HEK293 (cell line): ENCODE data around the gene PDK1.

Source experiments
- CTCF ChIP-seq: fragments of 450-650 bp; formaldehyde crosslinking; IDR thresholded peaks from 2 replicates; pipeline ENCODE4 v1.5.1; 2016; ENCODE audit warnings: missing biosample characterization, missing genetic modification characterization
- GLIS2 ChIP-seq: fragments of 450-650 bp; formaldehyde crosslinking; IDR thresholded peaks from 2 replicates; pipeline ENCODE4 v1.5.1; 2016; ENCODE audit warnings: missing biosample characterization, missing genetic modification characterization
- HIC1 ChIP-seq: fragments of 450-650 bp; formaldehyde crosslinking; IDR thresholded peaks from 2 replicates; pipeline ENCODE4 v1.5.1; 2016; ENCODE audit warnings: missing biosample characterization, missing genetic modification characterization
- HOXA7 ChIP-seq: sonication (generic); formaldehyde crosslinking; IDR thresholded peaks from 2 replicates; pipeline ENCODE4 v1.8.1; 2022; ENCODE audit warnings: missing genetic modification reagents, borderline replicate concordance
- HOXC10 ChIP-seq: sonication (generic); formaldehyde crosslinking; IDR thresholded peaks from 2 replicates; pipeline ENCODE4 v1.8.1; 2023; ENCODE audit warnings: mild to moderate bottlenecking, missing genetic modification reagents
- KLF10 ChIP-seq: fragments of 450-650 bp; IDR thresholded peaks from 2 replicates; pipeline ENCODE4 v1.5.1; 2018; ENCODE audit warnings: missing biosample characterization, mild to moderate bottlenecking, missing genetic modification characterization
- REPIN1 ChIP-seq: fragments of 450-650 bp; formaldehyde crosslinking; IDR thresholded peaks from 2 replicates; pipeline ENCODE4 v1.5.1; 2017; ENCODE audit warnings: missing biosample characterization, missing genetic modification characterization, low read depth
- REST ChIP-seq: fragments of 450-650 bp; formaldehyde crosslinking; IDR thresholded peaks from 2 replicates; pipeline ENCODE4 v1.5.1; 2016; ENCODE audit warnings: missing biosample characterization, missing genetic modification characterization
- SP2 ChIP-seq: fragments of 450-650 bp; formaldehyde crosslinking; IDR thresholded peaks from 2 replicates; pipeline ENCODE4 v1.5.1; 2016; ENCODE audit warnings: missing biosample characterization, missing genetic modification characterization
- TSHZ1 ChIP-seq: fragments of 450-650 bp; formaldehyde crosslinking; IDR thresholded peaks from 2 replicates; pipeline ENCODE4 v1.5.1; 2016; ENCODE audit warnings: missing biosample characterization, missing genetic modification characterization, borderline replicate concordance
- ZNF121 ChIP-seq: fragments of 450-650 bp; formaldehyde crosslinking; IDR thresholded peaks from 2 replicates; pipeline ENCODE4 v1.5.1; 2016; ENCODE audit warnings: missing biosample characterization, missing genetic modification characterization
- ZNF513 ChIP-seq: fragments of 450-650 bp; IDR thresholded peaks from 2 replicates; pipeline ENCODE4 v1.5.1; 2018; ENCODE audit warnings: missing biosample characterization, missing genetic modification characterization
- ZNF580 ChIP-seq: fragments of 450-650 bp; formaldehyde crosslinking; IDR thresholded peaks from 2 replicates; pipeline ENCODE4 v1.5.1; 2016; ENCODE audit warnings: missing biosample characterization, missing genetic modification characterization
- ZNF843 ChIP-seq: fragments of 450-650 bp; formaldehyde crosslinking; IDR thresholded peaks from 2 replicates; pipeline ENCODE4 v1.5.1; 2016; ENCODE audit warnings: missing biosample characterization, missing genetic modification characterization

GRCh38 chr2:172560721-172561120 is 4.8 kb downstream of the PDK1 start:
- no peak for TF ChIP-seq ZNF121 (tag by site-specific recombination)
- TF ChIP-seq CTCF (tag by site-specific recombination), result no peak
- TF ChIP-seq TSHZ1, result no peak
- TF ChIP-seq ZNF580 (tag by site-specific recombination), result no peak
- no peak for TF ChIP-seq HOXC10 (CRISPR knock-in tag)
- TF ChIP-seq GLIS2 (tag by site-specific recombination), result no peak
- no peak for TF ChIP-seq REPIN1 (tag by site-specific recombination)
- no peak for TF ChIP-seq HOXA7
- no peak for TF ChIP-seq ZNF843
- TF ChIP-seq KLF10 (tag by site-specific recombination), result no peak
- no peak for TF ChIP-seq ZNF513 (tag by site-specific recombination)
- TF ChIP-seq SP2 (tag by site-specific recombination), result no peak
- TF ChIP-seq REST (tag by site-specific recombination), result no peak
- no peak for TF ChIP-seq HIC1 (tag by site-specific recombination)
